Activated T-helper 17 cell treated with anti-CD3 and anti-CD28 coated beads, Interleukin-2, amount 50 U/mL, for 72 hours (primary cell): Measurements from ENCODE around the gene DNAH14. TPM values are rescaled to one million over a fixed set of nuclear protein-coding genes. Genes with fewer than 3 reads are reported as not detected.

Experiments
- ATAC-seq: fragments of 150-1000 bp; cut with Tn5 transposase; replicated peaks from 2 replicates; pipeline ENCODE4 v1.10.0; 2021; ENCODE audit warnings: mild to moderate bottlenecking, moderate library complexity
- H3K27ac Mint-ChIP-seq: one replicate; pipeline ENCODE4 v1.8.0; 2022; ENCODE audit warnings: mixed read lengths
- H3K27me3 Mint-ChIP-seq: one replicate; pipeline ENCODE4 v1.8.0; 2022; ENCODE audit warnings: mixed read lengths
- H3K36me3 Mint-ChIP-seq: one replicate; pipeline ENCODE4 v1.8.0; 2022; ENCODE audit warnings: low read depth, mild to moderate bottlenecking, mixed read lengths
- H3K4me1 Mint-ChIP-seq: one replicate; pipeline ENCODE4 v1.8.0; 2022; ENCODE audit warnings: mixed read lengths
- H3K4me3 Mint-ChIP-seq: one replicate; pipeline ENCODE4 v1.8.0; 2022; ENCODE audit warnings: mild to moderate bottlenecking, mixed read lengths
- H3K9me3 Mint-ChIP-seq: one replicate; pipeline ENCODE4 v1.8.0; 2022; ENCODE audit warnings: mixed read lengths
- total RNA-seq, 2 donors: library from RNA; stranded (reverse); gene quantifications; one replicate each; pipeline ENCODE4 v1.2.3, GENCODE V29; 2022

DNAH14 gene
- total RNA-seq, 2 donors from 2014 or later: 0.16 to 2.2 TPM

- Mint-ChIP-seq H3K36me3 (peaks cover 68% of the 10 kb centered on the region), H3K9me3 (no peaks in the 10 kb centered on the region), H3K4me3 (peak overlapping the region; percentile 88), H3K27ac (peak overlapping the region; percentile 79), H3K4me1 (peaks cover 35% of the 10 kb centered on the region), H3K27me3 (no peaks in the 10 kb centered on the region)
- ATAC-seq: no peak
These were observed 493.5 kb downstream of the DNAH14 start for GRCh38 chr1:225422795-225423517.

GRCh38 chr1:225423518-225423855, 494.0 kb downstream of the DNAH14 start:
- no peaks in the 10 kb centered on the region for H3K27me3 Mint-ChIP-seq
- H3K4me1 Mint-ChIP-seq: peaks cover 35% of the 10 kb centered on the region
- peak overlapping the region; percentile 88 for H3K4me3 Mint-ChIP-seq
- peak overlapping the region; percentile 79 for H3K27ac Mint-ChIP-seq
- H3K9me3 Mint-ChIP-seq: no peaks in the 10 kb centered on the region
- peaks cover 63% of the 10 kb centered on the region for H3K36me3 Mint-ChIP-seq
- no peak for ATAC-seq

GRCh38 chr1:225424562-225425200, 495.2 kb downstream of the DNAH14 start:
- peaks cover 51% of the 10 kb centered on the region for H3K36me3 Mint-ChIP-seq
- ATAC-seq: no peak

GRCh38 chr1:225425201-225425786, 495.8 kb downstream of the DNAH14 start:
- Mint-ChIP-seq H3K27ac (peak overlapping the region; percentile 27), H3K4me3 (peak overlapping the region; percentile 88), H3K9me3 (no peaks in the 10 kb centered on the region), H3K4me1 (peaks cover 38% of the 10 kb centered on the region), H3K36me3 (peaks cover 45% of the 10 kb centered on the region), H3K27me3 (no peaks in the 10 kb centered on the region)
- no peak for ATAC-seq

More at GRCh38 chr1:225424562-225425200, 495.2 kb downstream of the DNAH14 start:
- Mint-ChIP-seq H3K4me1 (peaks cover 35% of the 10 kb centered on the region), H3K9me3 (no peaks in the 10 kb centered on the region), H3K27ac (peak overlapping the region; percentile 27), H3K27me3 (no peaks in the 10 kb centered on the region), H3K4me3 (peak overlapping the region; percentile 88)

- Mint-ChIP-seq H3K4me3 (peak overlapping the region; percentile 88), H3K4me1 (peaks cover 39% of the 10 kb centered on the region), H3K27ac (peak overlapping the region; percentile 49), H3K27me3 (no peaks in the 10 kb centered on the region), H3K36me3 (peaks cover 31% of the 10 kb centered on the region), H3K9me3 (no peaks in the 10 kb centered on the region)
- peak; percentile 11 for ATAC-seq
These were observed 497.1 kb downstream of the DNAH14 start for GRCh38 chr1:225426395-225427234.

- ATAC-seq: peak; percentile 42
- H3K4me3 Mint-ChIP-seq: peak within 1 kb of the TSS; percentile 88
- H3K4me1 Mint-ChIP-seq: peaks cover 32% of the 10 kb centered on the region
- H3K9me3 Mint-ChIP-seq: no peaks in the 10 kb centered on the region
- no peaks in the 10 kb centered on the region for H3K27me3 Mint-ChIP-seq
- peak within 1 kb of the TSS; percentile 88 for H3K27ac Mint-ChIP-seq
- peaks cover 23% of the 10 kb centered on the region for H3K36me3 Mint-ChIP-seq
These were observed 498.0 kb downstream of the DNAH14 start, which contains the start of gene LBR for GRCh38 chr1:225427235-225428067. LBR (minus strand) TSS chr1:225428038; CDS start chr1:225424075, 3,963 bp downstream.

GRCh38 chr1:225428068-225428880, 498.8 kb downstream of the DNAH14 start:
- peak overlapping the region; percentile 88 for H3K27ac Mint-ChIP-seq
- H3K4me3 Mint-ChIP-seq: peak overlapping the region; percentile 84
- peaks cover 15% of the 10 kb centered on the region for H3K36me3 Mint-ChIP-seq
- ATAC-seq: peak; percentile 93
- no peaks in the 10 kb centered on the region for H3K9me3 Mint-ChIP-seq
- no peaks in the 10 kb centered on the region for H3K27me3 Mint-ChIP-seq
- peaks cover 24% of the 10 kb centered on the region for H3K4me1 Mint-ChIP-seq

GRCh38 chr1:225428881-225429455, 499.5 kb downstream of the DNAH14 start:
- peaks cover 17% of the 10 kb centered on the region for H3K4me1 Mint-ChIP-seq
- H3K27ac Mint-ChIP-seq: peak overlapping the region; percentile 88
- H3K27me3 Mint-ChIP-seq: no peaks in the 10 kb centered on the region
- H3K36me3 Mint-ChIP-seq: peaks cover 8% of the 10 kb centered on the region
- H3K4me3 Mint-ChIP-seq: peak overlapping the region; percentile 84
- no peak for ATAC-seq
- no peaks in the 10 kb centered on the region for H3K9me3 Mint-ChIP-seq

- Mint-ChIP-seq H3K9me3 (no peaks in the 10 kb centered on the region), H3K36me3 (peaks cover 6% of the 10 kb centered on the region), H3K27me3 (no peaks in the 10 kb centered on the region), H3K4me3 (peak overlapping the region; percentile 36), H3K27ac (no peak overlapping the region), H3K4me1 (peaks cover 9% of the 10 kb centered on the region)
- ATAC-seq: no peak
These were observed 500.8 kb downstream of the DNAH14 start for GRCh38 chr1:225430301-225430700.

GRCh38 chr1:225431081-225431863, 501.8 kb downstream of the DNAH14 start:
- ATAC-seq: no peak
- Mint-ChIP-seq H3K4me3 (no peak overlapping the region), H3K36me3 (peaks cover 5% of the 10 kb centered on the region), H3K4me1 (peaks cover 4% of the 10 kb centered on the region), H3K9me3 (no peaks in the 10 kb centered on the region), H3K27me3 (no peaks in the 10 kb centered on the region), H3K27ac (no peak overlapping the region)

GRCh38 chr1:225434046-225434445, 504.6 kb downstream of the DNAH14 start:
- Mint-ChIP-seq H3K4me3 (no peak overlapping the region), H3K9me3 (no peaks in the 10 kb centered on the region), H3K27ac (no peak overlapping the region), H3K36me3 (no peaks in the 10 kb centered on the region), H3K27me3 (no peaks in the 10 kb centered on the region), H3K4me1 (peaks cover 4% of the 10 kb centered on the region)
- ATAC-seq: no peak

- Mint-ChIP-seq H3K27ac (no peak overlapping the region), H3K9me3 (no peaks in the 10 kb centered on the region), H3K4me1 (peaks cover 4% of the 10 kb centered on the region), H3K27me3 (no peaks in the 10 kb centered on the region), H3K4me3 (no peak overlapping the region), H3K36me3 (no peaks in the 10 kb centered on the region)
- ATAC-seq: no peak
These were observed 505.6 kb downstream of the DNAH14 start for GRCh38 chr1:225435076-225435475.
